HG02571 (cell line): ENCODE results near the gene UBR3.
A peak's percentile ranks its signal among the peaks of the same experiment; 100 is the strongest.
"Not testable (repeated sequence)": the region's sequence is repeated elsewhere in the genome, so short reads cannot be mapped to it uniquely, and the experiment has no call there.

Experiments
- ATAC-seq: cut with Tn5 transposase; IDR thresholded peaks from one replicate; pipeline ENCODE4 v1.9.1; 2021; ENCODE audit warnings: mild to moderate bottlenecking, moderate library complexity; ENCODE audit not compliant: unreplicated experiment

The UBR3 gene

DNA sequence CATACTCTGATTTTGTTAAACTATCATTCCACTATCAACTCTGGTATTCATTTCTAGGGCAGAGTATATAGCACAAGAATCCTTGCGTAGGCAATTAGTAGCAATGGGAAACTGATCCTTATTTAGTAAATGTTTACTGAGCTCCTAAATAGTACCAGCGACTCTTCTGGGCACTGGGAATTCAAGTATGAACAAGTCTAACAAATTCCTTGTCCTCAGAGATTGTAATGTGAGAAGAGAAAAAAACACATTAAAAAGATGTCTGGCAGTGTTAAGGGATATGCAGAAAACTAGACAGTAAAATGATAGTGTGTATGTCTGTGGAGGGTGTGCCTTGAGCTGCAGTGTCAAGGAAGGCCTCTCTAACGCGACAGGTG is 3.3 kb upstream of the UBR3 start:
- no peak for ATAC-seq

DNA sequence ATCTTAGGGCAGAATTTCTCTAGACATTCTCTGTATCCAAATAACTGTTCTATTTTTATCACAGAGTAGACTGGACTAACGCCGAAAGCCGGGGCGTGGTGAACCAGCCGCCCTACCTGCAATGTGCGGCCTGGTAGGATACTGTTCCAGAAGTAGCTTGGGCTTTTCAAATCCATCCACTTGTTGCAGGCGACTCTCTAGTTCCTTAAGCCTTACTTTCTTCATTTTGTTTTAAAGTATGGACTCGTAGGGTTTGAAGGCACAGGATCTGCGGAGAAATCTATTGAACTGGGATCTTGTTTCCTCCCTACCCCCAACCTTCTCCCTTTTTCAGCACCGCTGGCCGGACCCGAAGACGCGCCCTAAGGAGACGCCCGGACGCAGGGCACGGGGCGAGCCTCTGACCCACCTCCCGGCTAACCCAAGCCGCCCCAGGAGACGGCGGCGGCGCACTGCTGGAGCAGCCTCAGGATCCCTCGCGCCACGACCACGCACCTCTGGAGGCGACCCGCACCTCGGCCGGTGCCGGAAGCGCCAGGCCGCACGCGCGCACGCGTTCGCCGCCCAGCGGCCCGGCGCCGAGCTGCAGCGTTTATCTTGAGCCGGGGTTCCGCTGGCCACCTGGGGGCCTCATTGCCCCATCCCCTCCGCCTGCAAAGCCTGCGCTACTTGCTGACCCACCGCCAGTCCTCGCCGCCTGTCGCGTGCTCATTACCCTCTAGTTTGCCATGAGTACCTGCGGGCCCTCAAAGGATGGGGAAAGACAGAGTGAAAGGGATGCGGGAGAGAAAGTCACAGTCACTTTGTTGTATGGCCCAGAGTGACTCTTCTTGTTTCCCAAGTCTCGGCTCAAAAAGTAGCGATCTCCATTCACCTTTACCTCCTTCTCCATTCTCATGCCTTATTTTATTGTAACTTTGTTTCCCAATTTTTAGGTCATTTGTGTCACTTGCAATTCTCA is 2.6 kb upstream of the UBR3 start, which contains the start of gene METTL5:
Gene METTL5 (minus strand): TSS at position 533 of the 961 bp plus-strand sequence. CDS start 308 bp downstream, at position 225.
- peak; percentile 63 for ATAC-seq

DNA sequence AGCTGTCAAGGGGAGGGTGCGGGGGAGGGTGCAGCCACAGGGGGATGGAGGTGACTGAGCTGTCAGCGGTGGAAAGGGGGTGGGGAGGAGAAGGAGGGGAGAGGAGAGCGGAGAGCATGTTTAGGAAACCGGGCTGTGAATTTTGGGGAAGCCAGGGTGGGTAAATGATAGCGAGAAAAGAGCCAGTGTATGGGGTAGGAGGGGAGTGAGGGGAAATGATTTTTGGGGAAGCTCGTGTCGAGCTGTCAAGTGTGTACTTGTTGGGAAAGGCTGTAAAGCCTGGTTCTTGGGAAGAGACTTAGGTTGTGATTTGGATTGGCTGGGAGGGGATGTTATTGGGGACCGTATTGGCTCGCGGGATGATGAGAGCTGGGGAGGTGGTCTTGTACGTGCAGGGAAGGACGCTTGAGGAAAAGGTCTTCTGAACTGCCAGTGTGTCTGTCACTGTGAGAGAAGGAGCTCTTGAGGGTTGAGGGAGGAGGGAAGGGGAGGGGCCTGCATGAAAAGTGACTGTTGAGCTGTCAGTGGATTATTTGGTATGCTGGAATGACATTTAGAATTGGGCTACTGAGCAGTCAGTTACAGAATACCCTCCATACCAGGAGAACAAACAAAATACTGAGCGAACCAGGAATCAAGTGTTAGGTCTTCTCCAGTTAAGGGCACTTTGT is 1.0 kb downstream of the UBR3 start:
- ATAC-seq, result peak; percentile 29

DNA sequence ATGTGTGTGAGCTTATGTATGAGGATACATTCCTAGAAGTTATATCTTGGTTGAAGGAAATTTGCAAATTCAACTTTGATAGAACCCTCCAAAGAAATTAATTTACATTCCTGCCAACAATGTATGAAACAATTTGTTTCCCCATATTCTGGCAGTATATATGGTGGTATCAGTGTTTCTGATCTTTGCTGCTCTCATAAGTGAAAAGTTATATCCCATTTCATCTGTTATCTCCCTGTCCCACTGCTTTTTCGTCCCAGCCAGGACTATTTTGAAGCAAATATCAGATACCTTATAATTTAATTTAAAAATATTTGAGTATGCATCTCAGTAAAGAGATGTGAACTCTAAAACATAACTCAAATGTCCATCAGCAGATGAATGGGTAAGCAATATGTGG is 7.1 kb downstream of the UBR3 start:
- no peak for ATAC-seq

DNA sequence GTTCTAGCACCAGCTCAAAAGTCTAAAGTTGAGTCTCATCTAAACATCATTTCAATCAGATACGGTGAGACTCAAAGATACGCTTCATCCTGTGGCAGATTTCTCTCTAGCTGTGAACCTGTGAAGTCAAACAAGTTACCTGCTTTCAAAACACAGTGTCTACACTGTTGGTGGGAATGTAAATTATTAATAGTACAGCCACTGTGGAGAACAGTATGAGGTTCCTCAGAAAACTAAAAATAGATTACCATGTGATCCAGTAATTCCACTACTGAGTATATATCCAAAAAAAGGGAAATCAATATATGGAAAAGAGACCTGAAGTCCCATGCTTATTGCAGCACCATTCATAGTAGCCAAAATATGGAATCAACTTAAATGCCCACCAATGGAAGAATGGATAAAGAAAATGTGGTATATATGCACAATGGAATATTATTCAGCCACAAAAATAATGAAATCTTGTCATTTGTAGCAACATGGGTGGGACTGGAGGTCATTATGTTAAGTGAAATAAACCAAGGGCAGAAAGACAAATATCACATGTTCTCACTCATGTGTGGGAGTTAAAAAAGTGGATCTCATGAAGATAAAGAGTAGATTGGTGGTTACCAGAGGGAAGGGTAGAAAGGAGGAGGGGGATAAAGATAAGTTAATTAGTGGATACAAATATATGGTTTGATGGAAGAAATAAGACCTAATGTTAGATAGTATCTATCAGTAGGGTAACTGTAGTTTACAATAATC is 11.7 kb downstream of the UBR3 start:
- ATAC-seq, result no peak

DNA sequence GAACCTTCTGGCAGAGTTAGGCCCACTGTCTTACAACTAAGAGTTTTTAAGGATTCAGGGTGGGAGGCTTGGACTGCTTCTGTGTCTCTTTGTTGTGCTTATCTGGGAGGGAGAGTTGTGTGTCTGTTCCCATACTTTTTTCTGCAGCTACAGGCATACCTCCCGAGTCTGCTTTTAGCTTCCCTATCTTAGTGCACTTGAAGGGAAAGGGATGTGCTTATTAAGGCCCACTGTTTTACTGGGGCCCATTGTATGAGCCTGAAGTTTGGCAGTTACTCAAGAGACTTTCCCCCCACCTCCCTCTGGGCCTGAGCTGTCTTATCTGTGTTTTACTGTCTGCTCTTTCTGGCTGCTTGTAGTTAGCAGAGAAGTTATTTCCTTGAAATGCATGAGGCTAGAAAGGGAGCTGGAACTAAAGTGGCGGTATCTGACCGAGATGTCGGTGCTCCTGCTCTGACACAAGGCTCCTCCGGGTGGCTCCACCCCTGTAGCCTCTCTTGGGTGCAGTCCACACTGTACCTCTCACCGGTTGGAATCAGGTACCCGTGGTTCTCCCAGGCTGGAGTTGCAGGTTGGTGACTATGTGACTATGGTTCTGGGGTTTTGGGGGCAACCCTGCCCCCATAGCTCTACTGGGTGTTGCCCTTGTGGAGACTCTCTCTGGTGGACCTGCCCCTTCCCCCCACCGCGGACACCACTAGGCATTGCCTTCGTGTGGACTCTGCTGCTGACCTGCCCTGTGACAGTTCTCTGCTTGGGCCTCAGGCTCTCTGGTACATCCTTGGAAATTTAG is 12.9 kb downstream of the UBR3 start:
- no peak for ATAC-seq

DNA sequence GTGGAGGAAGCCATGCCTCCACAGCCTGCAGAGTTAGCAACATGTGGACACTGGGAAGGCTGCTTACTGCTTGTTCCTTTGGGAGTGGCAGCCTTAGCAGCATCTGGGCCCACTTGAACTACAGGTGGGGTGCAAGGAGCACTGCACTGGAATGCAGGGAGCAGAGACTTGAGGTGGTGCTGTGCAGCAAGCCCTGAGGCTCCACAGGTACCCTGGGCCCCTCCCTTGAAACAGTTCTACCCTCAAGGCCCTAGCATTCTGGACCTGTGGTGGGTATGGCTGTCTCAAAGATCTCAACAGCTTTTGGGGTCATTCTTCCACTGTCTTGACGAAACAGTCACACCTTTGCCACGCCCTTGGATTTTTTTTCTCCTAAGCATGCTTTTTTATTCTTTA is 13.5 kb downstream of the UBR3 start:
- ATAC-seq, result no peak

DNA sequence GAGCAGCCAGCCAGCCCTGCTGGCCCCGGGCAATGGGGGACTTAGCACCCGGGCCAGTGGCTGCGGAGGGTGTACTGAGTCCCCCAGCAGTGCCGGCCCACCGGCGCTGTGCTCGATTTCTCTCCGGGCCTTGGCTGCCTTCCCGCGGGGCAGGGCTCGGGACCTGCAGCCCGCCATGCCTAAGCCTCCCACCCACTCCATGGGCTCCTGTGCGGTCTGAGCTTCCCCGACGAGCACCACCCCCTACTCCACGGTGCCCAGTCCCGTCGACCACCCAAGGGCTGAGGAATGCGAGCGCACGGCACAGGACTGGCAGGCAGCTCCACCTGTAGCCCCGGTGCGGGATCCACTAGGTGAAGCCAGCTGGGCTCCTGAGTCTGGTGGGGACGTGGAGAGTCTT is 14.4 kb downstream of the UBR3 start:
- not testable (repeated sequence) for ATAC-seq

DNA sequence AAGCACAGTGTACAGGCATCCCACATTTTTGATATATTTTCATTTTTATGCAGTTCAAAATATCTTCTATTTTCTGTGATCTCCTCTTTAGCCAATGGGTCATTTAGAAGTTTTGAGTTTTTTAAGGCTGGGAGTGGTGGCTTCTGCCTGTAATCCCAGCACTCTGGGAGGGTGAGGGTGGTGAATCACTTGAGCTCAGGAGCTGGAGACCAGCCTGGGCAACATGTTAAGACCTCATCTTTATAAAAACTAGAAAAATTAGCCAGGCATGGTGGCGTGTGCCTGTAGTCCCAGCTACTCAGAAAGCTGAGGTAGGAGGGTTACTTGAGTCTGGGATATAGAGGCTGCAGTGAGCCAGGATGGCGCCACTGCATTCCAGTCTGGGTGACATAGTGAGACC is 17.8 kb downstream of the UBR3 start:
- no peak for ATAC-seq

DNA sequence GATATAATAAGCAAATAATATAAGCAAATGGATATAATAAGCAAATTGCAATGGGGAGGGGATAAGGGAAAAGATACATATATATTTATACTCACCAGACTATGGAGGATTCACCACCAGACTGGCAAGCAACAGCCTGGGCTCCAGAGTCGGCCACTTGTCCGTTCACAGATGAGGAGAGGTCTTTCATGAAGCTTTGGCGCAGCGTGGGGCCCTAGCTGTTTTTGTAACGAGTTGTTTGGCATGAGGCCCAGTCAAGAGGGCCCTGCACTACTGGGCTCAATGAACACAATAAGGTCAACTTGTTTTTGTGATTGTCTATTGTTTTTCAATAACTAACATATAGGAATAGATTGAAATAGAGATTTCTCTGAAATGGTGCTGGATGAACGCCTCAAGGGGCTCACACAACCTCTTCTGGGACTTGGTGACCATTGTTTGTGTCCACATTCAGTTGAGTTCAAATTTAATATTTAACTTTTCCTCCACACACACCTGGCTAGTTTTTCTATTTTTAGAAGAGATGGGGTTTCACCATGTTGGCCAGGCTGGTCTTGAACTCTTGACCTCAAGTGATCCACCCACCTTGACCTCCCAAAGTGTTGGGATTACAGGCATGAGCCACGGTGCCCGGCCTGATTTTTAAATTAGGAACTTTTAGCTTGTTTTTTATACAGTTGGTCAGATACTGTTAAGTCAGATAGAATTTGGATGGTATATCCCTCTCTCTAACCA is 21.9 kb downstream of the UBR3 start:
- not testable (repeated sequence) for ATAC-seq

DNA sequence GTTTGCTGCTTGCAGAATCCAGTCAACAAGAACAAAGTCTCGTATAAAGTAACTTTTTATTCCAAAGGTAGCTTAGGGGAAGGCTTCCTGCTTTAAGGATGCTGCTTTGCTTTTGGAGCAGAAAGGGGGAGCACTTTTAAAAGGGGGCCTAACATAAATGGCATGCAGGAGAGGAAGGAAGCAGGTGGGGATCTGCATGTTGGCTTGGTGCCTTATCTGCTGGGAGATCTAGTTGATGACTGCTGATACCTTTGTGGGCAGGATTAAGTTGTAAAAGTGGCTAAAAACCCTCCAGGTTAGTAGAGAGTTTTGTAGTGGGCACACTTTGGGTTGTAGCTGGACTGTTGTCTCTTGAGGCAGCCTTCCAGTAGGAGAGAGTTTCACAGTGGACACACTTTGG is 22.5 kb downstream of the UBR3 start:
- ATAC-seq, result no peak

DNA sequence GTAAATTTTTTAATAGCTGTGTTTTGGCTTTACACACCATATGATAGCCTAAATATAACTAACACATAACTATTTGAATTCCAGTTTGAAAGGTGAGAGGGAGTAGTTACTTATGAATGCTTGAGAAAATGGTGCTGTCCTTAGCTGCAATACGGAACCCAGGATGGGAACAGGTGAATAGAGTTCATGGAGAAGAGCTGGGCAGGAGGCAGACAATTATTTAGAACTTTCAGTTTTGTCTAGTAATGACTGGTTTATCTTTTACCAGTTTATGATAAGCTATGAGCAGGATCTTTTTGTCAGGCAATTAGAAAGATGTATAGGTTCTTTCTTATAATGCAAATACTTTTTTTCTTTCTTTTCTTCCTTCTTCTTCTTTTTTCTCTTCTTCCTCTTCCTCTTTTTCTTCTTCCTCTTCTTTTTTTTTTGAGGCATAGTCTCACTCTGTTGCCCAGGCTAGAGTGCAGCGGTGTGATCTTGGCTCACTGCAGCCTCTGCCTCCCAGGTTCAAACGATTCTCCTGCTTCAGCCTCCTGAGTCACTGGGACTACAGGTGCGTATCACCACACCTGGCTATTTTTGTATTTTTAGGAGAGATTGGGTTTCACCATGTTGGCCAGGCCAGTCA is 25.9 kb downstream of the UBR3 start:
- no peak for ATAC-seq

DNA sequence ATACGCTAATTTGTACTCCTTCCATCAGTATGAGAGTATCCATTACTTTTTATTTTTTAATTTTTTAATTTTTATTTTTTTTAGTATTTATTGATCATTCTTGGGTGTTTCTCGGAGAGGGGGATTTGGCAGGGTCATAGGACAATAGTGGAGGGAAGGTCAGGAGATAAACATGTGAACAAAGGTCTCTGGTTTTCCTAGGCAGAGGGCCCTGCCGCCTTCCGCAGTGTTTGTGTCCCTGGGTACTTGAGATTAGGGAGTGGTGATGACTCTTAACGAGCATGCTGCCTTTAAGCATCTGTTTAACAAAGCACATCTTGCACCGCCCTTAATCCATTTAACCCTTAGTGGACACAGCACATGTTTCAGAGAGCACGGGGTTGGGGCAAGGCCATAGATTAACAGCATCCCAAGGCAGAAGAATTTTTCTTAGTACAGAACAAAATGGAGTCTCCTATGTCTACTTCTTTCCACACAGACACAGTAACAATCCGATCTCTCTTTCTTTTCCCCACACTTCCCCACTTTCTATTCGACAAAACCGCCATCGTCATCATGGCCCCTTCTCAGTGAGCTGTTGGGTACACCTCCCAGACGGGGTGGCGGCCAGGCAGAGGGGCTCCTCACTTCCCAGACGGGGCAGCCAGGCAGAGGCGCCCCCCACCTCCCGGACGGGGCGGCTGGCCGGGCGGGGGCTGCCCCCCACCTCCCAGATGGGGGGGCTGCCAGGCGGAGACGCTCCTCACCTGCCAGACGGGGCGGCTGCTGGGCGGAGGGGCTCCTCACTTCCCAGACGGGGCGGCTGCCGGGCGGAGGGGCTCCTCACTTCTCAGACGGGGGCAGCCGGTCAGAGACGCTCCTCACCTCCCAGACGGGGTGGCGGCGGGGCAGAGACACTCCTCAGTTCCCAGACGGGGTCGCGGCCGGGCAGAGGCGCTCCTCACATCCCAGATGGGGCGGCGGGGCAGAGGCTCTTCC is 28.3 kb downstream of the UBR3 start:
- not testable (repeated sequence) for ATAC-seq

DNA sequence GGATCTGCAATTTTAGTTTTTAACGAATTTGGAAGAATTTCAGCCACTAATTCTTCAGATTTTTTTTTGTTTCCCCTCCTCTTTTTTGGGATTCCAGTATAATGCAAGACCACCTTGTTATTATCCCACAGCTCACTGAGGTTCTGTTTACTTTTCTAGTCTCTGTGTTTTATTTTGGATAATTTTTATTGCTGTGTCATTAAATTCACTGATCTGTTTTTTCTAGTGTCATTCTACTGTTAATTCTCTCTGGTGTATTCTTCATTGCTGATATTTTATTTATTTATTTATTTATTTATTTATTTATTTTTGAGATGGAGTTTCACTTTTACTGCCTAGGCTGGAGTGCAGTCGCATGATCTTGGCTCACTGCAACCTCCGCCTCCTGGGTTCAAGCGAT is 32.2 kb downstream of the UBR3 start:
- no peak for ATAC-seq

DNA sequence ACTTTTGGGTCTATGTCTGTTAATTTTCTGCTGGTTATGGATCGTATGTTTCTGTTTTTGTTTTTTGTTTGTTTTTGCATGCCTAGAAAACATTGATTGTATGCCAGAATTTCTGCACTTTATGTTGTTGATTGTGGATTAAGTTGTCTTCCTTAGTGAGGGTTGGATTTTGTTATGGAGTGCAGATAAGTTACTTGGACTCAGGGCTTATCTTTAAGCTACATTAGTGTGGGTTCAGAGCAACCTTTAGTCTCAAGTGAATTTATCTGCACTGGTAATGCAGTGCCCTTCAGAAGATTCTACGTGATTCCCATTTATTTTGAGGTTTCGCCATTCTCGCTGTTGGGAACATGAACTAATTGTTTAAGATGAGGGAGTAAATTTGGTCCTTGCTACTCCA is 32.9 kb downstream of the UBR3 start:
- no peak for ATAC-seq

DNA sequence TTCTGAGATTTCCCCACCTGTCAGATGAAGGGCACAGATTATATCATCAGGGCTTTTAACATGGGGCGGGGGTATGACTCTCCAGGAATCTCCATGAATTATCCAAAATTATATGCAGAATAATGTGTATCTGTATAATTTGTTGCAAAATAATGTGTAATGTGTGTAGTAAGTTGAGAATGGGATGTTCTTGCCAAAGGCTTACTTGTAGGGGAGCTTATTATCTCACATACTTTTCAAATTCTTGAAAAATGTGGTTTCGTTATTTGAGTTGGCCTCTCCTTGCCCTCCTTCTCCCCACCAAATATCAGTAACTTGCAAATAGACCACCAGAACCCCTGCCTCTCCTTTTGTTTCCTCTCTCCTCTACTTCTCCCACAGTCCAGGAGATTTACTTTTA is 35.6 kb downstream of the UBR3 start:
- ATAC-seq, result no peak

DNA sequence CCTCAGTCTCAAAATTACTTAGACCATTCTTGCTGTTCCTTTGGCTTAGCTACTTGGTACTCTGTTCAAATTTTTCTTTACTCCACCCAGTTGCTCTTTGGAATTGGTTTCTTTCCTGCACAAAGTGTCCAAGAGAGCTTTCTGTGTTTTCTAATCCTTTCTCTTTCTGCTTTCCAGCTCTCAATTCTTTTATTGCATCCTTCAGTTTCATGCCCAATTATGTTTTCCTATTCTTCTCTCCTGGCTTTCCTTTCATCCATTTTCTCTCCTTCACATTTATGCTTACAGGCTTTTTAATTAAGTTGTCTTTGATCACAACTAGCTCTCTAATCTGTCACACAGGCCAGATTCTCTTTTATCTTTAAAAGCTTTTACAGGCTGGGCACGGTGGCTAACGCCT is 38.2 kb downstream of the UBR3 start:
- no peak for ATAC-seq

DNA sequence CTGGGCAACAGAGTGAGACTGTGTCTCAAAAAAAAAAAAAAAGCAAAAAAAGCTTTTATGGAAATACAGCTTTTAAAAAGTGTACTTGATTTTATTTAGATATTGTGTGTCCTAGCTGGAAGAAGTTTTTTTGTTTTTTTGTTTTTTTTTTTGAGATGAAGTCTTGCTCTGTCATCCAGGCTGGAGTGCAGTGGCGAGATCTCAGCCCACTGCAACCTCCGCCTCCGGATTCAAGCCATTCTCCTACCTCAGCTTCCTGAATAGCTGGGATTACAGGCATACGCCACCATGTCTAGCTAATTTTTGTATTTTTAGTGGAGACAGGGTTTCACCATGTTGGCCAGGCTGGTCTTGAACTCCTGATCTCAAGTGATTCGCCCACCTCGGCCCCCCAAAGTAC is 39.0 kb downstream of the UBR3 start:
- ATAC-seq, result not testable (repeated sequence)
